HEK293T (cell line): Measurements from ENCODE around the gene ZNF622.

Experiments used
- CTCF ChIA-PET: fragments of 350-600 bp; formaldehyde crosslinking; extraction: SDS; loops from one replicate; lab custom pipeline; 2021; ENCODE audit warnings: antibody characterized with exemption, inconsistent platforms; lab: Yijun Ruan, JAX
- POLR2A ChIA-PET: fragments of 350-600 bp; formaldehyde crosslinking; extraction: SDS; loops from one replicate; lab custom pipeline; 2020; ENCODE audit warnings: antibody characterized with exemption, inconsistent platforms; lab: Yijun Ruan, JAX
- DNase-seq: peaks from one replicate; pipeline ENCODE4 v3.0.0; 2012; ENCODE audit warnings: mixed read lengths; ENCODE audit errors: extremely low spot score
- ARNT ChIP-seq: fragments of 450-650 bp; IDR thresholded peaks from 2 replicates; pipeline ENCODE4 v1.6.1; 2017; ENCODE audit warnings: mild to moderate bottlenecking
- BHLHE40 ChIP-seq: fragments of 450-650 bp; IDR thresholded peaks from 2 replicates; pipeline ENCODE4 v1.6.1; 2016; ENCODE audit warnings: mild to moderate bottlenecking, moderate library complexity, borderline replicate concordance
- CTBP1 ChIP-seq: fragments of 450-650 bp; IDR thresholded peaks from 2 replicates; pipeline ENCODE4 v1.6.1; 2016; ENCODE audit warnings: borderline replicate concordance
- ELF4 ChIP-seq: fragments of 450-650 bp; IDR thresholded peaks from 2 replicates; pipeline ENCODE4 v1.6.1; 2017; ENCODE audit warnings: antibody characterized with exemption
- FOXA1 ChIP-seq: fragments of 450-650 bp; IDR thresholded peaks from 2 replicates; pipeline ENCODE4 v1.6.1; 2016; ENCODE audit warnings: mild to moderate bottlenecking
- FOXK2 ChIP-seq: fragments of 450-650 bp; IDR thresholded peaks from 2 replicates; pipeline ENCODE4 v1.6.1; 2016; ENCODE audit warnings: mild to moderate bottlenecking
- FOXM1 ChIP-seq: fragments of 450-650 bp; IDR thresholded peaks from 2 replicates; pipeline ENCODE4 v1.6.1; 2017; ENCODE audit warnings: mild to moderate bottlenecking, borderline replicate concordance
- HDGF ChIP-seq: fragments of 450-650 bp; IDR thresholded peaks from 2 replicates; pipeline ENCODE4 v1.6.1; 2017; ENCODE audit warnings: antibody characterized with exemption, borderline replicate concordance
- L3MBTL2 ChIP-seq: fragments of 450-650 bp; conservative IDR thresholded peaks from 2 replicates; pipeline ENCODE4 v1.6.1; 2016; ENCODE audit warnings: mild to moderate bottlenecking
- LEF1 ChIP-seq: fragments of 450-650 bp; IDR thresholded peaks from 2 replicates; pipeline ENCODE4 v1.6.1; 2017; ENCODE audit warnings: mild to moderate bottlenecking, borderline replicate concordance
- NFRKB ChIP-seq: fragments of 450-650 bp; IDR thresholded peaks from 2 replicates; pipeline ENCODE4 v1.6.1; 2016; ENCODE audit warnings: mild to moderate bottlenecking, moderate library complexity
- SP1 ChIP-seq: fragments of 450-650 bp; IDR thresholded peaks from 2 replicates; pipeline ENCODE4 v1.6.1; 2017
- SUZ12 ChIP-seq: fragments of 450-650 bp; IDR thresholded peaks from 2 replicates; pipeline ENCODE4 v1.6.1; 2016; ENCODE audit warnings: mild to moderate bottlenecking
- TARDBP ChIP-seq: fragments of 450-650 bp; IDR thresholded peaks from 2 replicates; pipeline ENCODE4 v1.6.1; 2016
- ZNF384 ChIP-seq: fragments of 450-650 bp; IDR thresholded peaks from 2 replicates; pipeline ENCODE4 v1.6.1; 2016
- TF ChIP-seq, protein P1 (sequence below): fragments of 450-650 bp; IDR thresholded peaks from 2 replicates; pipeline ENCODE4 v1.6.1; 2016

ZNF622 gene, protein sequence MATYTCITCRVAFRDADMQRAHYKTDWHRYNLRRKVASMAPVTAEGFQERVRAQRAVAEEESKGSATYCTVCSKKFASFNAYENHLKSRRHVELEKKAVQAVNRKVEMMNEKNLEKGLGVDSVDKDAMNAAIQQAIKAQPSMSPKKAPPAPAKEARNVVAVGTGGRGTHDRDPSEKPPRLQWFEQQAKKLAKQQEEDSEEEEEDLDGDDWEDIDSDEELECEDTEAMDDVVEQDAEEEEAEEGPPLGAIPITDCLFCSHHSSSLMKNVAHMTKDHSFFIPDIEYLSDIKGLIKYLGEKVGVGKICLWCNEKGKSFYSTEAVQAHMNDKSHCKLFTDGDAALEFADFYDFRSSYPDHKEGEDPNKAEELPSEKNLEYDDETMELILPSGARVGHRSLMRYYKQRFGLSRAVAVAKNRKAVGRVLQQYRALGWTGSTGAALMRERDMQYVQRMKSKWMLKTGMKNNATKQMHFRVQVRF

DNA sequence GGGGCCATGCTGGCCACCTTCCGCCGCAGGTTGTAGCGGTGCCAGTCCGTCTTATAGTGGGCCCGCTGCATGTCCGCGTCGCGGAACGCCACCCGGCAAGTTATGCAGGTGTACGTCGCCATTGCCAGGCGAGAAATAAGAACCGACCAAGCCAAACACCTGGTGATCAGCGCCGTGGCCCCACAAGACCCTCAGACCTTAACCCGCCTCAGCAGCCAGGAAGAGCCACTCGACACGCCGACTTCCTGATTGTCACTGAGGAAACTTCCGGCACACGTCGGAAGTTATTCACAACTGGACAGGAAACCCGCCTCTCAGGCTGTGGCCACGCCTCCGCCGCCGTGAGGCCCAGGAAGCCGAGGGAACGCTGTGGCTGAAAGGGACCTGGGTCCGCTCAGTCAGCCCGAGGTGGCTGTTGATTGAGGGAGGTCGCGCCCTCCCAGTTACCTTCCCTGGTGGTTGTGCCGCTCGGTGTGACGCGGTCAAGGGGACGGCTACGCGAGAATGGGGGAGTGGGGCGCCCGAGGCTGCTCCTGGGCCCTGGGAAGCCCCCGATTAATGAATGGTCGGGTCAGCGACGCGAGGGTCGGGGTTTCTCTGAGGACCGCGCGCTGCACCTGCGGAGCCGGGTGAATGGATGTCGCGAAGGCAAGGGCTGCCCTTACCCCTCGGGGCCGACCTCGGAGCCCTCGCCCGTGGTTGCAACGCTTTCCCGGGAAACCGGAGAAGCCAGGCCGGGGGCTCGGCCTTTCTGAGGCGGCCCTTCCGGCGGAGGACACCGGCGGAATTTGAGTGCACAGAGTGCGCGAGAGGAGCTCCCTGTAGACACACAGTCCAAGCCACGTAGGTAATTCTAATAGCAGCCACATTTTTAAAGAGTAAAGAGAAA is at the start of gene ZNF622:
TSS of gene ZNF622 (minus strand) at position 257 of the 889 bp plus-strand sequence. CDS start at position 122, 135 bp downstream.
- DNase-seq, result peak; percentile 87
- CTCF ChIA-PET, result interaction anchor here (0.5 to 0.7 kb wide), 3 partner anchors 8 to 1521 kb away, joined by 3 read pairs; no protein-coding TSS in a partner anchor
- POLR2A ChIA-PET, result interaction anchor here (0.8 kb wide), 1 partner anchor 10 kb away, joined by 4 read pairs; no protein-coding TSS in a partner anchor
- TF ChIP-seq TARDBP, result no peak
- TF ChIP-seq ELF4, result peak; percentile 80
- TF ChIP-seq SP1, result no peak
- no peak for TF ChIP-seq SUZ12
- no peak for TF ChIP-seq FOXM1
- no peak for TF ChIP-seq NFRKB
- TF ChIP-seq L3MBTL2, result 0 out of 2 replicates have a peak, but pooled peaks have one; percentile 16
- no peak for TF ChIP-seq HDGF
- TF ChIP-seq LEF1, result no peak
- TF ChIP-seq, protein P1, sequence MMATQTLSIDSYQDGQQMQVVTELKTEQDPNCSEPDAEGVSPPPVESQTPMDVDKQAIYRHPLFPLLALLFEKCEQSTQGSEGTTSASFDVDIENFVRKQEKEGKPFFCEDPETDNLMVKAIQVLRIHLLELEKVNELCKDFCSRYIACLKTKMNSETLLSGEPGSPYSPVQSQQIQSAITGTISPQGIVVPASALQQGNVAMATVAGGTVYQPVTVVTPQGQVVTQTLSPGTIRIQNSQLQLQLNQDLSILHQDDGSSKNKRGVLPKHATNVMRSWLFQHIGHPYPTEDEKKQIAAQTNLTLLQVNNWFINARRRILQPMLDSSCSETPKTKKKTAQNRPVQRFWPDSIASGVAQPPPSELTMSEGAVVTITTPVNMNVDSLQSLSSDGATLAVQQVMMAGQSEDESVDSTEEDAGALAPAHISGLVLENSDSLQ, result peak; percentile 93
- no peak for TF ChIP-seq CTBP1
- no peak for TF ChIP-seq BHLHE40
- TF ChIP-seq FOXK2, result no peak
- no peak for TF ChIP-seq ARNT
- TF ChIP-seq FOXA1, result no peak
- TF ChIP-seq ZNF384, result no peak

DNA sequence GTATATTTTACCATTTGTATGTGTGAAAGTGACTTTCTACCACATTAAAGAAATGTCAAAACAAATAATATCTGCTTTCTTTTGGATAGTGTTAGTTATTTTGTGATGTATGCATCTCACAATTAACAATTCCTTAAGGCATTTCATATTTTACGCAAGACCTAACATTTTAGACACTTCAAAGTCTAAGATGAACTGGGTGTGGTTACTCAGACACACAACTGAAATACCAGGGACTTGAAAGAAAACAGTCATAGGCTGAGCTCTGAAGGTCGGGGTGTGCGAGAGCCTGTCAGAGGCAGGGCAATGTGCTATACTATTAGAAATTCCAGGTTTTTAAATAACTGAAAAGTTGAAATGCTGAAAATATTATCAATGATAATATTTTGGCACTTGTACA is 44.5 kb upstream of the ZNF622 start:
- POLR2A ChIA-PET, result no interaction called here
- no peak for DNase-seq
- CTCF ChIA-PET, result interaction anchor here (1.2 to 1.6 kb wide), 2 partner anchors 20 to 22 kb away, joined by 3 to 4 read pairs; no protein-coding TSS in a partner anchor
- TF ChIP-seq LEF1 (no peak), FOXK2 (no peak), ELF4 (no peak), SP1 (no peak), NFRKB (no peak), BHLHE40 (no peak), FOXM1 (no peak), FOXA1 (no peak)
- TF ChIP-seq, protein P1, result no peak

DNA sequence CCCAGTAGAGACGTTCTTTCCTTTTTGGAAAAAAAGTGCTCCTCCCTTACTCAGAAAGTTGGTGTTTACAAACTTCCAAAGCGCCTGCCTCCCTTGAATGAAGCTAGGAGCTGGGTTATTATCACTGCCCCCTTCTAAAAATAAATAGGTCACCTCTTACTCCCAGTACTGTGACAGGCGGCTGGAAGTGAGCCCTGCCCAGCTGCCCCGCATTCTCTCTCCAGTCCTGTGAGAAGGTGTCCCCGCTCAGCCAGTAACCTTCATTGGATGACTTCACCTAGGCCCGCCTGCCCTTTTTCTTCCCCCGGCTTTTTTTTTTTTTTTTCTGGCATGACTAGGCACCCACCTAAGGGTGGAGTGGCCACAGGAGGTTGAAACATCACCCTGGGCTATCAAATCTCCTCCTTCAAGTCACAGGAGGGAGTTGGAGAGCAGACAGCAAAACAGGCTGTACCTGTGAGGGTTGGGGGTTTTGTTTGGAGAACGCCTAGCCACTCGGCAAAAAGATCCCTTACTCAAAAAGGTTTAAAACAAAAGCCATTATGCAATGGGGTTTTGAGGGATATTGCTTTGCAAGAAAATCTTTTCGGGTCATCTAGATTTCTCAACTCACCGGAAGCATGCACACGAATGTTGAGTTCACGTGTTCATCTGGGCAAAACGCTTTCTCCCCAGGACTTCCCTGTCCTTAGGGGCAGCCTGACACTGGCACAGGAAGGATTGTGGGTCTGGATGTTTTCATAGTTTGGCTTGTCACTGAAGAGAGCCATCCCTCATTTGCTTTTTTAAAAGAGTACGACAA is 43.3 kb upstream of the ZNF622 start:
- no peak for TF ChIP-seq ARNT
- POLR2A ChIA-PET, result no interaction called here
- CTCF ChIA-PET, result no interaction called here
- no peak for DNase-seq

DNA sequence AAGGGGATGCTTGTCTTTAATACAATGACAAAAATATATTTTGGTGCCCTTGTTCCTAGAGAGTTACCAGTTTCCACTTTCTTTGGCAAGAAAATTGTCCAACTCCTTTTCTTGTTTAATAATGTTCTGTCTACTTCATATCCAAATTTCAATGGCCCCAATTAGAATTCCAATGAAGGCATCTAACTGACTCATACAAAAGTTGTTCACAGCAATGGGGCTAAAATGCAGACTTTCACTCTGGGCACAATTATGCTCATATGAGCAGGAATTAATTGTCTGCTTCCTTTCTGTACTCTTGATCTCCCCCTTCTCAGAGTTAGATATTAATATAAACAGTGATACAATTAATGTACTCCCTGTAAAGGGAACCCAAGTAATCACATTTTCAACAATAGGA is 42.1 kb upstream of the ZNF622 start:
- ChIA-PET POLR2A (no interaction called here), CTCF (no interaction called here)
- DNase-seq, result no peak
- TF ChIP-seq TARDBP (no peak), FOXA1 (no peak), L3MBTL2 (no peak)

DNA sequence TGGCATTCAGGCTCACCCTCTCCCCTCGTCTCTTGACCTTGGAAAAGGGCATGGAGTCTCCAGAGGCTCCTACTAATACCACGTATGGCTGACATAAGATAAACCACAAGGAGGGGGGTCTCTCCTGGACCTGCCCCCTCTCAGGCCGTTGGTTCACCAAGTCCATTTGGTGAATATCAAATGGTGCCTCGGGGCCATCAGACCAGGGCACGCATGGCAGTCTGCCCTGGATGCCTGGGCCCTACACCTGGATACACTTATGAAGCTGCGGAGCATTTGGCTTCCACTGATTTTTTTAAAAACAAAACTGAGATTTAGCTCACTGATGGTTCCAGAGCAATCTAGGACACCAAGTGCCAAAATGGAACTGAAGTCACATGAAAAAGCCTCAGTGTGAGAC is 40.3 kb upstream of the ZNF622 start:
- POLR2A ChIA-PET, result no interaction called here
- CTCF ChIA-PET, result no interaction called here
- TF ChIP-seq BHLHE40, result no peak
- no peak for TF ChIP-seq FOXK2
- no peak for TF ChIP-seq ZNF384
- DNase-seq, result no peak

DNA sequence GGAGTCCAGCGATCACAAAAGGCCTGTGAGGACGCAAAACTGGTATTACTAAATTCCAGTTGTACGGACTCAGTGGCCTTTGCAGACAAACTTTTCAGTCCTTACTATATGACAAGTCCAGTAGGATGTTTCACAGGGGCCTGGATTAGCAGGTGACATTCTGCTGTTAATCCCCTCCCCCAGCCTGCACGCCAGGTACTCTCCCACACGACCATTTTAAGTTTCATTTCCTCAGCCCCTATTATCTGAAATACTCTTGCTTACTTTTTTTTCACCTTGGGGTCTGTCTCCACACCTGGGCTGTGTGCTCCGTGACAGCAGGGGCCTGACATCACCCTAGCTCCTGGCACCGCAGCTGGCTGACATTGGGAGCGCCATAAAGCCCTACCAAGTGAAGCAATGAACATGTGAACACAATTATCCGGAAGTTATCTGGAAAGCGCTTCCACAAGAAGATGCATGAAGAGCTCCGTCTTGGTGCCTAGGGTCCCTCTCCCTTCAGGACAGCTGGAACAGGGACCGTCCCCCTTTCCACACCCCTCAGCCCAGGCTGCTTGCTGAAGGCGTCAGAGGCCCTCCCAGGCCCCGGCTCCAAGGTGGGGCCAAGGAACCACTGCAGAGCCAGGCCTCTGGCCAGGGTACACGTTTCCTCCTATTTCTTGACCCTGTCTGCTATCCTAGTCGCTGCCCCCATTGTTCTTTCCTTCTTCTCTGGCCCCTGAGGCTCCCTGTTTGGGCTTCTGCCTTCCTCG is 39.7 kb upstream of the ZNF622 start:
- TF ChIP-seq CTBP1 (no peak), FOXA1 (no peak), ARNT (no peak), LEF1 (no peak), BHLHE40 (no peak), ELF4 (no peak), NFRKB (no peak), SP1 (no peak), SUZ12 (no peak), ZNF384 (no peak), FOXM1 (no peak), L3MBTL2 (no peak), HDGF (no peak), FOXK2 (no peak), TARDBP (no peak)
- TF ChIP-seq, protein P1, result no peak
- ChIA-PET POLR2A (no interaction called here), CTCF (no interaction called here)
- no peak for DNase-seq
